ENCODE measurements around the gene TRIP11. TPM values are rescaled to one million over a fixed set of nuclear protein-coding genes. Genes with fewer than 3 reads are reported as not detected.
"Not testable (repeated sequence)": the region's sequence is repeated elsewhere in the genome, so short reads cannot be mapped to it uniquely, and the experiment has no call there.

The TRIP11 gene
- 10 to 100 TPM; 39.2 to 47.4 TPM for total RNA-seq

DNA sequence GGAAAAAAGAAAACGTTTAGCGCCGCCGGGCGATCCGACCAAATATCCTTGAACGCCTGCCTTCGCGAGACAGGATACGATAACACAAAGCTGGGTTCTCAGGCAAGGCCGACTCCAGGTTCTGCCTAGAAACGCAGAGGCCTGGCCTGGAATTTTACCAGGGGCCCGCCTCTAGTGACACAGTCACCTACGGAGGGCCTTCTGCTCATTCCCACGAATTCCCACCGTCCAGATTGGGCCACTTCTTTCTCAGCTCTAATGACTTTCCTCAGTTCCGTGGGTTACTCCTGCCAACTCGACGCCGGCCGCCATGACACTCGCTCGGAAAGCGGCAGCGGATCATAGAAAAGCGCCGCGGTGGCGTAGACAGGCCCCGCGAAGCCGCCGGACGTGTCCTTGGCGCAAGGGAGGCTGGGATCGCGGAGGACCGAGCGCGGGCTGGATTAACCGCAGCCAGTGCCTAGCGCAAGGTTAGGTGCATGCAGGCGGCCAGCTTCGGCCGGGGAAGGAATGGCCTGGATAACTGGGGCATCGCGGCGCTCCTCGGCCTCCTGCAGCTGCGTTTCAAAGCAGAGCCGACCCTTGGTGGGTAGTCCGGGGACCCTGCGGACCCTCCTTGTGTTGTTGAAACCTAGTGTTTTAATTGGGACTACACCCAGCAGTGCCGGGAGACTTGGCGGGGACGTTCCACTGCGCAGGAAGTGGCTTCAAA is at the start of gene TRIP11:
Gene TRIP11 (minus strand): TSS at position 341 of the 712 bp plus-strand sequence. CDS start 374 bp downstream, outside the sequence.
- Mint-ChIP-seq H3K4me1 (peaks cover 37% of the 10 kb centered on the region), H3K27ac (peak within 1 kb of the TSS; percentile 96), H3K27me3 (no peaks in the 10 kb centered on the region), H3K36me3 (peaks cover 8% of the 10 kb centered on the region), H3K4me3 (peak within 1 kb of the TSS; percentile 97), H3K9me3 (ENCODE audit: low read depth) (no peaks in the 10 kb centered on the region)
- ATAC-seq, result peak; percentile 96
- peak; percentile 98 for DNase-seq
- CTCF ChIA-PET, result interaction anchor here (0.9 to 2.4 kb wide), 11 partner anchors 10 to 172 kb away, joined by 3 to 24 read pairs (median 3); partner anchors contain the start of genes ATXN3, CPSF2 and NDUFB1

DNA sequence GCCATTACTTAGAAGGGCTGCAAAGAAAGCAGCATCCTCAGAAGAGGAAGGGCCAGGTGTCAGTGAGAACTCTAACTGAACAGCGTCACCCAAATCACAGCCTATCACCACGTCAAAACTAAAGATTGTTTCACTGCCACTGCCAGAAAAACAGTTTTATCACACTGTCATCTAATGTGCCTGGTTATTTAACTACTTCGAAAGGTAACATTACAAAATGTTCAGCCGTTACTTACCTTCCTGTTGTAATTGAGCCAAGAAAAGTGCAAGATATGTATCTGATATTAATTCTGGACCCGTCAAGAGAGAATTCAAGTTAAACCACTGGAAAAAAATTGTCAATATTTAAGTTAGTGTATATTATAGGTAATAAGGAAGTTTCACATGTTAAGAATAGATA is 48.6 kb upstream of the TRIP11 start:
- CTCF ChIA-PET, result interaction anchor here (1.9 kb wide), 1 partner anchor 10 kb away, joined by 4 read pairs; no protein-coding TSS in a partner anchor
- DNase-seq, result no peak

DNA sequence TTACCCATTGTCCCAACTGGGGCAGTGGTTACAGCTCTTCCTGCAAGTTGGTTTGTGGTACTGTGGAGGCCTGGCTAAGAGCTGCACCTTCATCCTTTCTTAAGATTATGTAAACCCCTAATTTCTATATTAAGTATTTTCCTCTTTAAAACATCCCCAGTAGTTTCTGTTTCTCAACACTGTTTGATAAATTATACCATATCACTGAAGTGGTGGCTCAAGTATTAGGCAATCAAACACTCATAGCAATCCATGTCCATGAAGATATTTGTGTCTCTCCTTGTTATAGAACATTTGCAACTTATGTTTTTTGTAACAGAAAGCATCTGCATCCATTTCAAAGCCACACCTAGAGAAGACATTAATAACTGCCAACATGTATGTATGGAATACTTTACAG is 34.7 kb upstream of the TRIP11 start:
- H3K9me3 Mint-ChIP-seq (ENCODE audit: low read depth), result no peaks in the 10 kb centered on the region
- ATAC-seq (no peak), DNase-seq (no peak)
- H3K4me3 Mint-ChIP-seq, result no peak overlapping the region
- H3K27me3 Mint-ChIP-seq, result no peaks in the 10 kb centered on the region
- H3K4me1 Mint-ChIP-seq, result peaks cover 6% of the 10 kb centered on the region
- H3K27ac Mint-ChIP-seq, result no peak overlapping the region
- CTCF ChIA-PET, result interaction anchor here (1.1 kb wide), 1 partner anchor 13 kb away, joined by 4 read pairs; no protein-coding TSS in a partner anchor
- H3K36me3 Mint-ChIP-seq, result peaks cover 15% of the 10 kb centered on the region

More for the DNA sequence above, 48.6 kb upstream of the TRIP11 start:
- Mint-ChIP-seq H3K36me3 (peaks cover 23% of the 10 kb centered on the region), H3K4me3 (no peak overlapping the region), H3K4me1 (no peaks in the 10 kb centered on the region), H3K27ac (no peak overlapping the region), H3K27me3 (no peaks in the 10 kb centered on the region), H3K9me3 (ENCODE audit: low read depth) (no peaks in the 10 kb centered on the region)
- no peak for ATAC-seq

DNA sequence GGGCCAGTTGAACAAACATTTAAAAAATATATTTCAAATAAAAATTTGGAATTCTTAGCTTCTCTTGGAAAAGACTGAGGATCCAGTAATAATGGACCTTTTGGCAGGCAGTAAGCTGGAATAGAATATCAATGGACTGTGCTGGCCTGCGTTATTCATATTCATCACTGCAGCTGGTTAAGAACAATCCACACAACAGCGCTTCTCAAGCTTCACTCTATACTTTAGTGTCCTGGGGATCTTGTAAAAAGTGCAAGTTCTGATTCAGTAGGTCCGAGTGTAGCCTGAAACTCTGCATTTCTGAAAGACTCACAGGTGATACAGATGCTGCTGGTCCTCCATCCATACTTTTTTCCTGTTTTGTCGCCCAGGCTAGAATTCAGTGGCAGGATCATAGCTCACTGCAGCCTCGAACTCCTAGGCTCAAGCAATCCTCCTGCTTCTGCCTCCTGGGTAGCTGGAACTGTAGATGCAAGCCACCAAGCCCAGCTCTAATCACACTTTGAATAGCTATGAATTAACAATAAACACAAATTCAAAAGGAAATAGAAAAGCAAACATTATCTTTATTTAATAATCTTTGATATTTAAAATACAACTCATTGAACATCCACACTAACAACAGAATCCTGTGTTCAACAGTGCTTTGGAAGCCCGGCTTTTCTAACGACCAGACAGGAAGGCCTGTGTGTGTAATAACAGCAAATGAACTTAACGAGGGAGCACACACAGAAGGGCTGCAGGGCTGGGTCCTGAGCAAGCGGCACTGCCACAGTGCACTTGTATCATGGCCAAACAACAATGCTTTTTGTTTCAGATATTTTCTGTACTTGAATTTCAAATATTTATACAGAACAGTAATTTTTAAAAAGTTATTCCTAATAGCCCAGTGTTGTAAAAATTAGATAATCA is 18.4 kb upstream of the TRIP11 start:
- no peak overlapping the region for H3K27ac Mint-ChIP-seq
- no peaks in the 10 kb centered on the region for H3K36me3 Mint-ChIP-seq
- H3K4me1 Mint-ChIP-seq, result no peaks in the 10 kb centered on the region
- no peaks in the 10 kb centered on the region for H3K9me3 Mint-ChIP-seq (ENCODE audit: low read depth)
- H3K27me3 Mint-ChIP-seq, result no peaks in the 10 kb centered on the region
- DNase-seq, result no peak
- no peak for ATAC-seq
- no peak overlapping the region for H3K4me3 Mint-ChIP-seq
- CTCF ChIA-PET, result interaction anchor here (0.6 kb wide), 1 partner anchor 27 kb away, joined by 4 read pairs; no protein-coding TSS in a partner anchor

DNA sequence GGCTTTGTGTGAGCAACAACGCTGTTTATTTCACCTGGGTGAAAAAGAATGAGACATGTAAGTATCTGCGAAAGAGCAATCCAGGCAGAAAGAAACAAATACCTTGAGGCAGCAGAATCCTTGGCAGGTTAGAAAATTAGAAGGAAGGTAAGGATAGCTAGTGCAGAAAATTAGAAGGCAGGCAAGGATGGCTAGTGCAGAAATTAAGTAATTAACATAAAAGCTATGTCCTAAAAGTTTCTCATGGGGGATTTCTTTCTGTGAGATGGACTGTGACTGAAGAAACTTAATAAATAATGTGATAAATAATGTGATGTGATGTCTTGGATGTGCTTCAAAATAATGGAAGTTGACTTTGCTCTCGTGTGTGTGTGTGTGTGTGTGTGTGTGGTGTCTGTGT is 9.9 kb upstream of the TRIP11 start:
- Mint-ChIP-seq H3K4me3 (no peak overlapping the region), H3K36me3 (peaks cover 14% of the 10 kb centered on the region), H3K27me3 (no peaks in the 10 kb centered on the region), H3K4me1 (no peaks in the 10 kb centered on the region), H3K27ac (no peak overlapping the region), H3K9me3 (ENCODE audit: low read depth) (peaks cover 9% of the 10 kb centered on the region)
- ATAC-seq, result no peak
- CTCF ChIA-PET, result interaction anchor here (1.1 kb wide), 1 partner anchor 9 kb away, joined by 3 read pairs; no protein-coding TSS in a partner anchor
- no peak for DNase-seq

DNA sequence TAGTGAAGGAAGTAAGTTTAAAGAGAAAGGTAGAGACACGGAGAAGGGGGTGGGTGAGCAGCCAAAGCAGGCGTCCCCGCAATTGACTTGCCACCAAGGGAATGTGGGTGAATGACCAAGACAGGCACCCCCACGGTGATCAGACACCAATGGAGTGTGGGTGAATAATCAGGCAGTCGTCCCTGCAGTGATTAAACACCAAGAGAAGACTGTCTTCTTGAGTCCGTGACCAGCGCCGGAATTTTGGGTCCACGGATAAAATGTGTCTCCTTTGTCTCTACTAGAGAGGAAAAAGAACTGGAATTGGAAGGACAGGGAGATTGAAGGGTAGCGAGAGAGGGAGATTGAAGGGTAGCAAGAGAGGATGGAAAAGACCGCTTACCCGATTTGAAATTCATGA is 9.4 kb upstream of the TRIP11 start:
- not testable (repeated sequence) for H3K27ac Mint-ChIP-seq; H3K9me3 Mint-ChIP-seq (ENCODE audit: low read depth); H3K4me1 Mint-ChIP-seq; ATAC-seq; H3K27me3 Mint-ChIP-seq; H3K4me3 Mint-ChIP-seq
- CTCF ChIA-PET, result interaction anchor here (1.1 kb wide), 1 partner anchor 9 kb away, joined by 3 read pairs; no protein-coding TSS in a partner anchor
- peaks cover 14% of the 10 kb centered on the region for H3K36me3 Mint-ChIP-seq
- peak; percentile 15 for DNase-seq

DNA sequence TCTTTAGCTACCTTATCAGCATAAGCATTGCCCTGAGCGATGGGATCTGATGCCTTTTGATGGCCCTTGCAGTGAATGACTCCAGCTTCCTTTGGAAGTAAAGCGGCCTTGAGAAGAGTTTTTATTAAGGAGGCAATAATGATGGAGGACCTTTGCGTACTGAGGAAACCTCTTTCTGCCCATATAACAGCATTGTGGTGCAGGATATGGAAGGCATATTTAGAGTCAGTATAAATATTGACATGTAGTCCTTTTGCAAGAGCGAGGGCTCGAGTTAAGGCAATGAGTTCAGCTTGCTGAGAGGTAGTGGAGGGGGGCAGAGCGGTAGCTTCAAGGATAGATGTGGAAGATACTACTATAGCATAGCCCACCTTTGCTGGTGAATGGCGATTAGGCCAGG is 6.0 kb upstream of the TRIP11 start:
- peaks cover 14% of the 10 kb centered on the region for H3K36me3 Mint-ChIP-seq
- CTCF ChIA-PET, ATAC-seq: not testable (repeated sequence)

DNA sequence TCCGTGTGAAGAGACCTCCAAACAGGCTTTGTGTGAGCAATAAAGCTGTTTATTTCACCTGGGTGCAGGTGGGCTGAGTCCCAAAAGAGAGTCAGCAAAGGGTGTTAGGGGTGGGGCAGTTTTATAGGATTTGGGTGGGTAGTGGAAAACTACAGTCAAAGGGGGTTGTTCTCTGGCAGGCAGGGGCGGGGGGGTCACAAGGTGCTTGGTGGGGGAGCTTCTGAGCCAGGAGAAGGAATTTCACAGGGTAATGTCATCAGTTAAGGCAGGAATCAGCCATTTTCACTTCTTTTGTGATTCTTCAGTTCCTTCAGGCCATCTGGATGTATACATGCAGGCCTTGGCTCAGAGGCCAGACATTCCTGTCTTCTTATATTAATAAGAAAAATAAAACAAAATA is 1.9 kb upstream of the TRIP11 start:
- H3K4me3 Mint-ChIP-seq; DNase-seq; H3K36me3 Mint-ChIP-seq; H3K27me3 Mint-ChIP-seq; H3K9me3 Mint-ChIP-seq (ENCODE audit: low read depth); CTCF ChIA-PET; ATAC-seq: not testable (repeated sequence)
- Mint-ChIP-seq H3K4me1 (peaks cover 28% of the 10 kb centered on the region), H3K27ac (peak overlapping the region; percentile 41)

More for the DNA sequence above, 6.0 kb upstream of the TRIP11 start:
- H3K4me1 Mint-ChIP-seq; H3K9me3 Mint-ChIP-seq (ENCODE audit: low read depth); H3K27me3 Mint-ChIP-seq; H3K4me3 Mint-ChIP-seq; DNase-seq; H3K27ac Mint-ChIP-seq: not testable (repeated sequence)

DNA sequence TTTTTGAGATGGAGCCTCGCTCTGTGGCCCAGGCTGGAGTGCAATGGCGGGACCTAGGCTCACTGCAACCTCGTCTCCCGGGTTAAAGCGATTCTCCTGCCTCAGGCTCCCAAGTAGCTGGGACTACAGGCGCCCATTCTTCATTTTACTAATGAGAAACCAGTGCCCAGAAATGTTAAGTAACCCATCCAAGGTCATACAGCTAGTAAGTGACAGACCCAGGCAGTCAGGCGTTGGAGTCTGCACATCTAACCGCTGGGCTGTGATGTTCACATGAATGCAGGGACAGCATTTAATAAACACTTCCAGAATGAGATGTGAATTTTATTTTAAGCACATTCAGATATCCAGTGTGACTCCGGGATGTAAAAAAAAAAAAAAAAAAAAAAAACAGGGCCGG is 1.3 kb upstream of the TRIP11 start:
- Mint-ChIP-seq H3K9me3 (ENCODE audit: low read depth) (no peaks in the 10 kb centered on the region), H3K36me3 (peaks cover 8% of the 10 kb centered on the region), H3K27me3 (no peaks in the 10 kb centered on the region), H3K27ac (peak overlapping the region; percentile 41), H3K4me3 (no peak overlapping the region), H3K4me1 (peaks cover 33% of the 10 kb centered on the region)
- CTCF ChIA-PET, result interaction anchor here (0.6 to 2.4 kb wide), 4 partner anchors 9 to 690 kb away, joined by 3 to 24 read pairs (median 4); partner anchors contain the start of gene ATXN3
- ATAC-seq (no peak), DNase-seq (no peak)

DNA sequence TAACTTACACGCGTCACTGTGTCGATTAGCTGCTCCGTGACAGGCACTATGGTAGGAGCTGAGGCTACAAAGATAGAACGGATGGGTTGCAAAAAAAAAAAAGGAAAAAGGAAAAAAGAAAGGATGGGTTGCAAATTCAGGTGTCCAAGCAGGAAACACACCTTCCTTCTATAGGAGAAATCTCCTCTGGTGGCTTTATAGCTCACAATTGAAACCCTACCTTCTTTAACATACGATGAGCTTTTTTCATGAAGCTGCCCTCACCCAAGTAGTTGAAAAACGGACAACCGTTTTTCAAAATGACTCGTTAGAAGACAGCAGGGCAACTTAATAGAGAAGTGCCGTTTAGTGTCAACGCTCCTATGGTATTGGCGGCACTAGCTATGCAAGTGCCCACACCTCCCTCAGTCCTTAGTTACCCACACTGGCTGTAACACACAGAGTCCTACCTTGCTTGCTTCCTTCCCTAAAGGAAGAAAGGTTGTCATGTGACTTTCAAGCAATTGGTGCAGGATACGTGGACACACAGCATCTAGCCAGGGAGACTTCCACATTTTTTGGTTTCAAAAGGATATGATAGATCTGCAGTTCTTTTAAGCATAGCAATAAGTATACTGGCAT is 682 bp upstream of the TRIP11 start:
- Mint-ChIP-seq H3K4me3 (peak overlapping the region; percentile 97), H3K27ac (peak overlapping the region; percentile 96), H3K4me1 (peaks cover 37% of the 10 kb centered on the region), H3K9me3 (ENCODE audit: low read depth) (no peaks in the 10 kb centered on the region), H3K27me3 (no peaks in the 10 kb centered on the region), H3K36me3 (peaks cover 8% of the 10 kb centered on the region)
- ATAC-seq, result peak; percentile 18
- DNase-seq, result peak; percentile 45
- CTCF ChIA-PET, result interaction anchor here (0.6 to 2.4 kb wide), 10 partner anchors 9 to 689 kb away, joined by 3 to 24 read pairs (median 4); partner anchors contain the start of gene ATXN3

DNA sequence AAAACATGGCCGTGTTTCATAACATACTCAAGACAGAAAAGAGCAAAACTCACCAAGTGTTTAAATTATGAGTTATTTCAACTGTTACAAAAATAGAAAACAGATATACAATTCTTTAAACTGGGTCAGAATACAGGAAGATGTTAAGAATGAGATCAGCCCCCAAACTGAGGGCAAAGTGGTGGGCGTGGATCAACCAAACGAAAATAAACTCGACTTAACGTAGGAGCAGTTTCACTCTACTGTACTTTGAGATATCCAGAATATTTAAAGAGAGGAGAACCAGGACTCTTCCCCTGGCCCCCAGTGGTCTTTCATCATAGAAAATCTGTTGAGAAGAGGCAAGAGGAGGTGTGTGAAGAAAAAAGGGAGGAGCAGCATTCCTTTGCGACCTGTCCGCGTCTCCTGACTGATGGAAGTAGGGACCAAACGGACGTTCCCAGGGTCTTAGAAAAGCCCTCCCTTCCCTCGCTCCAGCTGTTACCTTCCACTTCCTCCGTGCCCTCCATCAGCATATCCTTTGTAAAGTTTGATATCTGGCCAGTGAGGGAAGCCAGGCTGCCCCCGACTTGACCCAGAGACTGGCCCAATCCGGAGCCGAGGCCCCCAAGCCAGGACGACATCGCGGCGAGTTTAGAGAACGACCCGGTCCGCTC is 668 bp downstream of the TRIP11 start:
- Mint-ChIP-seq H3K9me3 (ENCODE audit: low read depth) (no peaks in the 10 kb centered on the region), H3K36me3 (peaks cover 8% of the 10 kb centered on the region), H3K27me3 (no peaks in the 10 kb centered on the region), H3K4me1 (peaks cover 37% of the 10 kb centered on the region), H3K27ac (peak overlapping the region; percentile 96), H3K4me3 (peak overlapping the region; percentile 97)
- ATAC-seq (no peak), DNase-seq (peak; percentile 48)
- CTCF ChIA-PET, result interaction anchor here (0.9 to 2.4 kb wide), 9 partner anchors 12 to 171 kb away, joined by 3 to 24 read pairs (median 3); partner anchors contain the start of genes ATXN3, CPSF2 and NDUFB1

DNA sequence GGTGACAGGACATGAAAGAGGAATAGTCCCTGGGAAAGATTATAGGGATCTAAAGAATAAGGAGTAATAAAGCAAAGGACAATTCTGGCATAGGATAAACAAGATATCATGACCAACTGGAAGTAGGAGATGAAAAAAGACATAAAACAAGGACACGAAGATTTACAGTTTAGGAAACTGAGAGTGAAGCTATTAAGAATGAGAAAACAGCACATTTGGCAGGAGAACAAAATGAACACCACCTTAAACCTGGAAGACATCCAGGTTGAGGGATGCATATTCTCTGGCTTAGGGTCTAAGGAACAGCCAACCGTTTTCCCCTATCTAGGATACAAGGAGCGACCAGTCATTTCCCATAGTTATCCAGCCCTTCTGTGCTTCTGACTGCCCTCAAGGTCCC is 1.9 kb downstream of the TRIP11 start:
- CTCF ChIA-PET, result no interaction called here
- Mint-ChIP-seq H3K36me3 (peaks cover 8% of the 10 kb centered on the region), H3K4me1 (peaks cover 37% of the 10 kb centered on the region), H3K27me3 (no peaks in the 10 kb centered on the region), H3K27ac (peak overlapping the region; percentile 1), H3K9me3 (ENCODE audit: low read depth) (no peaks in the 10 kb centered on the region), H3K4me3 (peak overlapping the region; percentile 97)
- ATAC-seq (no peak), DNase-seq (no peak)
